LNCaP clone FGC (cell line): ENCODE results near the gene SYNPR.
"Not testable (repeated sequence)": the region's sequence is repeated elsewhere in the genome, so short reads cannot be mapped to it uniquely, and the experiment has no call there.

Source experiments
- DNase-seq: peaks from one replicate; pipeline ENCODE4 v3.0.0-alpha.2; 2011; ENCODE audit warnings: low read depth
- H3K4me3 ChIP-seq: 2 replicates; pipeline ENCODE4 v1.5.1; 2011; ENCODE audit warnings: mild to moderate bottlenecking, low read depth, low read length, control low read depth
- CTCF ChIP-seq: IDR thresholded peaks from 2 replicates; pipeline ENCODE4 v1.5.1; 2012; ENCODE audit warnings: mild to moderate bottlenecking; ENCODE audit not compliant: control insufficient read depth, insufficient read depth; ENCODE audit errors: extremely low read depth

The SYNPR gene

GRCh38 chr3:63242124-63242523 is 36.0 kb upstream of the SYNPR start:
- no peak for DNase-seq
- no peak overlapping the region for H3K4me3 ChIP-seq
- TF ChIP-seq CTCF, result no peak

DNA sequence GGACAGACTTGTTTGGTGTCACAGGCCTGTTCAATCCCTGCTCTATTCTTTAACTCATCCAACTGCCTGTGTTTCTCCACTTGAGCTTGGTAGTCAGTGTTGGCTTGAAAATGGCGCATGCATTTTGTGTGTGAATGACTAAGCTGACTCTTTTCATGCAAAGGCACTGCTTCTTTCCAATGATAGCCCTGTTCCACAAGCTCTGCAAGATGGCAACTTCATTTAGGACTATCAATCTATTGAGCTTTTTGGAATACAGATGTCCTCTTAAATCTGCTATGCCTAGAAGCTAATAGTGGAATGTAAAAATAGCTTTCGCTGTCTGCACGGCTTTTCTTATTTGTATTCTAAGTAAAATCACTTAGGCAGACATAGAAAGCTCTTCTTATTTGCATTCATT is 33.6 kb upstream of the SYNPR start:
- H3K4me3 ChIP-seq, result no peak overlapping the region
- no peak for DNase-seq
- TF ChIP-seq CTCF, result no peak

GRCh38 chr3:63245726-63246241 is 32.3 kb upstream of the SYNPR start:
- no peak for DNase-seq
- peak; percentile 18; the same call in 1 of the 2 replicates for TF ChIP-seq CTCF

DNA sequence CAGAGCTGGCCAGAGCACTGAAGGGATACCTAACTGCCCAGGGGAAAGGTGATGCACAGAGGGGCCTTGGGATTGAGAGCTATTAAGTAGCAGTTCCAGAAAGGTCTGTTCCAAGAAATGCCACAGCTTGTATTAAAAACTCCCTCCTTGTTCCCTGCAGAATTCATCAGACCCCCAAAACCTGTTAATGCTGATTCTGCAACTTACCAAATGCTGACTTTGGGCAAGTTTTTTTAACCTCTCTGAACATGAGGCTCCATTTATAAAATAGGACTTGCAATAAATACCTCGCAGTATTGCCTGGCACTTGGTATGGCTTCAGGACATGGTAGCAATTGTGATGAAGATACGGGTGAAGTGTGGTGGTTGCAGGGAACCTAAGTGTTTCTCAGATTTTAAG is 30.1 kb upstream of the SYNPR start:
- no peak for TF ChIP-seq CTCF
- no peak overlapping the region for H3K4me3 ChIP-seq
- DNase-seq, result no peak

More at GRCh38 chr3:63245726-63246241, 32.3 kb upstream of the SYNPR start:
- no peak overlapping the region for H3K4me3 ChIP-seq

DNA sequence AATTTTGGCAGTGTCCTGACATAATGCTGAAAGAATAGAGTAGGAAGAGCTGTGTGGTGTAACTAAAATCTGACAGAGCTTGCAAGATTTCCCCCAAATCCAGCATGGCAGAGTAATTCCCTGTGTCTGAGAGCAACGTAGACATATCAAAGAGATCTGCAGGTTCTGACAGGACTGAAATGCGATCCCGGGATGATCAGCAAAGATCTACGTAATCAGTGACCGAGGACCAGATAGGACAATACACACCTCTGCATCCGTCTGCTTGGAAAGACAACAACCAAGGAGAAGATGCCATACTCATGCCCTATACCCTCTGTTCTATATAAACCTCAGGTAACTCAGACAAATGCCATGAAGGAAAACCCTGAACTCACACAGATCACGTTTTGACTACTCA is 26.6 kb upstream of the SYNPR start:
- H3K4me3 ChIP-seq, result no peak overlapping the region
- no peak for DNase-seq
- no peak for TF ChIP-seq CTCF

- H3K4me3 ChIP-seq, DNase-seq: not testable (repeated sequence)
These were observed 22.3 kb upstream of the SYNPR start for GRCh38 chr3:63255819-63256218.

GRCh38 chr3:63264716-63265115 is 13.4 kb upstream of the SYNPR start:
- H3K4me3 ChIP-seq, result no peak overlapping the region
- DNase-seq, result no peak
- no peak for TF ChIP-seq CTCF
